ENCODE data around the gene MS4A8. TPM values are rescaled to one million over a fixed set of nuclear protein-coding genes. Genes with fewer than 3 reads are reported as not detected.
"Not testable (repeated sequence)": the region's sequence is repeated elsewhere in the genome, so short reads cannot be mapped to it uniquely, and the experiment has no call there.

MS4A8 gene
- total RNA-seq, 2 experiments from 2014 or later: not detected

- no peak for ATAC-seq (ENCODE audit: low read depth)
- DNase-seq: no peak
- no peak overlapping the region for H3K27ac Mint-ChIP-seq
- H3K36me3 Mint-ChIP-seq: no peaks in the 10 kb centered on the region
- H3K27me3 Mint-ChIP-seq: peaks cover 5% of the 10 kb centered on the region
- H3K4me1 Mint-ChIP-seq: no peaks in the 10 kb centered on the region
- no peaks in the 10 kb centered on the region for H3K9me3 Mint-ChIP-seq
- POLR2A ChIA-PET: no interaction called here
- no peak overlapping the region for H3K4me3 Mint-ChIP-seq
Observed at GRCh38 chr11:60706931-60707330, 7.5 kb downstream of the MS4A8 start.

GRCh38 chr11:60710482-60710881, 11.1 kb downstream of the MS4A8 start:
- ATAC-seq (ENCODE audit: low read depth) (no peak), DNase-seq (no peak)
- POLR2A ChIA-PET: no interaction called here
- Mint-ChIP-seq H3K4me1 (no peaks in the 10 kb centered on the region), H3K9me3 (no peaks in the 10 kb centered on the region), H3K4me3 (no peak overlapping the region), H3K27ac (no peak overlapping the region), H3K27me3 (peaks cover 5% of the 10 kb centered on the region), H3K36me3 (no peaks in the 10 kb centered on the region)

- H3K36me3 Mint-ChIP-seq: no peaks in the 10 kb centered on the region
- no peak overlapping the region for H3K27ac Mint-ChIP-seq
- H3K4me1 Mint-ChIP-seq: no peaks in the 10 kb centered on the region
- no peaks in the 10 kb centered on the region for H3K9me3 Mint-ChIP-seq
- POLR2A ChIA-PET: no interaction called here
- no peak overlapping the region for H3K4me3 Mint-ChIP-seq
- DNase-seq: no peak
- peaks cover 5% of the 10 kb centered on the region for H3K27me3 Mint-ChIP-seq
- no peak for ATAC-seq (ENCODE audit: low read depth)
Observed at GRCh38 chr11:60711276-60711675, 11.9 kb downstream of the MS4A8 start.

- POLR2A ChIA-PET; H3K9me3 Mint-ChIP-seq; H3K36me3 Mint-ChIP-seq; ATAC-seq (ENCODE audit: low read depth); H3K27ac Mint-ChIP-seq; H3K4me3 Mint-ChIP-seq; H3K4me1 Mint-ChIP-seq; DNase-seq; H3K27me3 Mint-ChIP-seq: not testable (repeated sequence)
Observed at GRCh38 chr11:60713423-60713822, 14.0 kb downstream of the MS4A8 start.

- Mint-ChIP-seq H3K27ac (no peak overlapping the region), H3K4me1 (no peaks in the 10 kb centered on the region), H3K36me3 (no peaks in the 10 kb centered on the region), H3K27me3 (peaks cover 7% of the 10 kb centered on the region), H3K4me3 (no peak overlapping the region), H3K9me3 (no peaks in the 10 kb centered on the region)
- no peak for DNase-seq
- POLR2A ChIA-PET: no interaction called here
- no peak for ATAC-seq (ENCODE audit: low read depth)
Observed at GRCh38 chr11:60717956-60718355, 18.5 kb downstream of the MS4A8 start.

GRCh38 chr11:60718524-60719316, 19.3 kb downstream of the MS4A8 start:
- Mint-ChIP-seq H3K4me3 (no peak overlapping the region), H3K4me1 (no peaks in the 10 kb centered on the region), H3K9me3 (no peaks in the 10 kb centered on the region), H3K36me3 (no peaks in the 10 kb centered on the region), H3K27ac (no peak overlapping the region), H3K27me3 (peaks cover 7% of the 10 kb centered on the region)
- POLR2A ChIA-PET: no interaction called here
- DNase-seq (no peak), ATAC-seq (ENCODE audit: low read depth) (no peak)

GRCh38 chr11:60719391-60719790, 20.0 kb downstream of the MS4A8 start:
- POLR2A ChIA-PET: no interaction called here
- H3K4me1 Mint-ChIP-seq: no peaks in the 10 kb centered on the region
- no peaks in the 10 kb centered on the region for H3K9me3 Mint-ChIP-seq
- no peak for ATAC-seq (ENCODE audit: low read depth)
- no peak for DNase-seq
- no peak overlapping the region for H3K4me3 Mint-ChIP-seq
- H3K27ac Mint-ChIP-seq: no peak overlapping the region
- peaks cover 7% of the 10 kb centered on the region for H3K27me3 Mint-ChIP-seq
- no peaks in the 10 kb centered on the region for H3K36me3 Mint-ChIP-seq

- no peak for ATAC-seq (ENCODE audit: low read depth)
- POLR2A ChIA-PET: no interaction called here
- Mint-ChIP-seq H3K27ac (no peak overlapping the region), H3K36me3 (no peaks in the 10 kb centered on the region), H3K4me3 (no peak overlapping the region), H3K9me3 (no peaks in the 10 kb centered on the region), H3K27me3 (peaks cover 7% of the 10 kb centered on the region), H3K4me1 (no peaks in the 10 kb centered on the region)
- DNase-seq: no peak
Observed at GRCh38 chr11:60720460-60720859, 21.0 kb downstream of the MS4A8 start.

- Mint-ChIP-seq H3K9me3 (no peaks in the 10 kb centered on the region), H3K36me3 (no peaks in the 10 kb centered on the region), H3K27ac (no peak within 1 kb of the TSS), H3K4me1 (no peaks in the 10 kb centered on the region), H3K27me3 (peaks cover 7% of the 10 kb centered on the region), H3K4me3 (no peak within 1 kb of the TSS)
- no peak for DNase-seq
- no peak for ATAC-seq (ENCODE audit: low read depth)
- POLR2A ChIA-PET: no interaction called here
Observed at GRCh38 chr11:60724420-60724819, 25.0 kb downstream of the MS4A8 start, which contains the start of gene MS4A18. TSS of gene MS4A18 (plus strand) at chr11:60724720.

GRCh38 chr11:60725592-60725991, 26.2 kb downstream of the MS4A8 start:
- peaks cover 10% of the 10 kb centered on the region for H3K27me3 Mint-ChIP-seq
- H3K4me3 Mint-ChIP-seq: no peak overlapping the region
- H3K27ac Mint-ChIP-seq: no peak overlapping the region
- ATAC-seq (ENCODE audit: low read depth): no peak
- H3K9me3 Mint-ChIP-seq: no peaks in the 10 kb centered on the region
- H3K4me1 Mint-ChIP-seq: no peaks in the 10 kb centered on the region
- POLR2A ChIA-PET: no interaction called here
- DNase-seq: no peak
- no peaks in the 10 kb centered on the region for H3K36me3 Mint-ChIP-seq

- no peaks in the 10 kb centered on the region for H3K4me1 Mint-ChIP-seq
- ATAC-seq (ENCODE audit: low read depth) (no peak), DNase-seq (no peak)
- H3K27ac Mint-ChIP-seq: no peak overlapping the region
- H3K27me3 Mint-ChIP-seq: peaks cover 10% of the 10 kb centered on the region
- POLR2A ChIA-PET: no interaction called here
- no peaks in the 10 kb centered on the region for H3K9me3 Mint-ChIP-seq
- no peaks in the 10 kb centered on the region for H3K36me3 Mint-ChIP-seq
- H3K4me3 Mint-ChIP-seq: no peak overlapping the region
Observed at GRCh38 chr11:60731586-60731985, 32.2 kb downstream of the MS4A8 start.

- no peak for DNase-seq
- ATAC-seq (ENCODE audit: low read depth): no peak
- H3K27ac Mint-ChIP-seq: no peak overlapping the region
- no peak overlapping the region for H3K4me3 Mint-ChIP-seq
- H3K27me3 Mint-ChIP-seq: peaks cover 11% of the 10 kb centered on the region
- POLR2A ChIA-PET: no interaction called here
- no peaks in the 10 kb centered on the region for H3K9me3 Mint-ChIP-seq
- H3K36me3 Mint-ChIP-seq: no peaks in the 10 kb centered on the region
- no peaks in the 10 kb centered on the region for H3K4me1 Mint-ChIP-seq
Observed at GRCh38 chr11:60734279-60734678, 34.9 kb downstream of the MS4A8 start.

GRCh38 chr11:60739114-60739513, 39.7 kb downstream of the MS4A8 start:
- Mint-ChIP-seq H3K36me3 (no peaks in the 10 kb centered on the region), H3K4me1 (no peaks in the 10 kb centered on the region), H3K4me3 (no peak overlapping the region), H3K27me3 (peaks cover 5% of the 10 kb centered on the region), H3K27ac (no peak overlapping the region), H3K9me3 (no peaks in the 10 kb centered on the region)
- ATAC-seq (ENCODE audit: low read depth): no peak
- DNase-seq: no peak
- POLR2A ChIA-PET: no interaction called here

- H3K9me3 Mint-ChIP-seq: no peaks in the 10 kb centered on the region
- POLR2A ChIA-PET: no interaction called here
- no peak for ATAC-seq (ENCODE audit: low read depth)
- H3K27ac Mint-ChIP-seq: no peak overlapping the region
- peaks cover 9% of the 10 kb centered on the region for H3K27me3 Mint-ChIP-seq
- no peaks in the 10 kb centered on the region for H3K4me1 Mint-ChIP-seq
- H3K36me3 Mint-ChIP-seq: no peaks in the 10 kb centered on the region
- DNase-seq: no peak
- no peak overlapping the region for H3K4me3 Mint-ChIP-seq
Observed at GRCh38 chr11:60740573-60740972, 41.2 kb downstream of the MS4A8 start.
